HG02571 (cell line): ENCODE results near the gene DNAAF3.
A peak's percentile ranks its signal among the peaks of the same experiment; 100 is the strongest.

Source experiments
- ATAC-seq: cut with Tn5 transposase; IDR thresholded peaks from one replicate; pipeline ENCODE4 v1.9.1; 2021; ENCODE audit warnings: mild to moderate bottlenecking, moderate library complexity; ENCODE audit not compliant: unreplicated experiment

The DNAAF3 gene

DNA sequence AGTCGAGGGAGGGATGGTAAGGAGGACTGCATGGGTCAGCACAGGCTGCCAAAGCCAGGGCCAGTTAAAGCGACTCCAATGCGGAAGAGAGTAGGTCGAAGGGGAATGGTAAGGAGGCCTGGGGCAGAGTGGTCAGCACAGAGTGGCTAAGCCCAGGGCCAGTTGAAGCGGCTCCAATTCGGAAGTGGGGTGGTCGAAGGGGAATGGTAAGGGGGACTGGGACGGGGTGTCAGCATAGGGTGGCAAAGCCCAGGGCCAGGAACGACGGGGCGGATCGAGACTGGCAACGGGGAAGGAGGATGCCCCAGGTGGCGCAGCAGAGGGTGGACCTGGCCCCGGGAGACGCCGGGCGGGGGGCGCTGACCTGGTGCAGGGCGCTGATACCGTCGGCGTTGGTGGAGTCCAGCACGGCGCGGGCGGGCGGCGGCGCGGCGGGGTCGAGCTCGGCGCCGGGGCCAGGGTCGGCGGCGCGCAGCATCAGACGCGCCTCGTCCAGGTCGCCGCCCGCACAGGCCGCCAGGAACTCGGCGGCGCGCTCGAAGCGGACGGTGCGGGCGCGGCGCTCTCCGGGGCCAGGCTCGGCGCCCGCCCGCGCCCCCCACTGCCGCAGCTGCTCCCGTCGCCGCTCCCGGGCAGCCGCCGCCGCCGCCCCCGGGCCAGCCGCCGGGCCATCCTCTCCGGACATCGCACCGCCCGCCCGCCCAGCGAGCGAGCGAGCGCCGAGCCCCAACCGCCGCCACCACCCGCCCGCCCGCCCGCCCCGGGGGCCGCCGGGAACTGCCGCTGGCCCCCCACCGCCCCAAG, 49.4 kb downstream of the DNAAF3 start, which contains the start of gene PPP1R12C:
Gene PPP1R12C, minus strand, starts transcription at position 779 of the 804 bp plus-strand sequence. Its CDS starts 94 bp downstream, at position 685.
- ATAC-seq = peak; percentile 5

DNA sequence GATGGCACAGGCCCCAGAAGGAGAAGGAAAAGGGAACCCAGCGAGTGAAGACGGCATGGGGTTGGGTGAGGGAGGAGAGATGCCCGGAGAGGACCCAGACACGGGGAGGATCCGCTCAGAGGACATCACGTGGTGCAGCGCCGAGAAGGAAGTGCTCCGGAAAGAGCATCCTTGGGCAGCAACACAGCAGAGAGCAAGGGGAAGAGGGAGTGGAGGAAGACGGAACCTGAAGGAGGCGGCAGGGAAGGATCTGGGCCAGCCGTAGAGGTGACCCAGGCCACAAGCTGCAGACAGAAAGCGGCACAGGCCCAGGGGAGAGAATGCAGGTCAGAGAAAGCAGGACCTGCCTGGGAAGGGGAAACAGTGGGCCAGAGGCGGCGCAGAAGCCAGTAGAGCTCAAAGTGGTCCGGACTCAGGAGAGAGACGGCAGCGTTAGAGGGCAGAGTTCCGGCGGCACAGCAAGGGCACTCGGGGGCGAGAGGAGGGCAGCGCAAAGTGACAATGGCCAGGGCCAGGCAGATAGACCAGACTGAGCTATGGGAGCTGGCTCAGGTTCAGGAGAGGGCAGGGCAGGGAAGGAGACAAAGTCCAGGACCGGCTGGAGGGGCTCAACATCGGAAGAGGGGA, 50.1 kb downstream of the DNAAF3 start:
- ATAC-seq = no peak

DNA sequence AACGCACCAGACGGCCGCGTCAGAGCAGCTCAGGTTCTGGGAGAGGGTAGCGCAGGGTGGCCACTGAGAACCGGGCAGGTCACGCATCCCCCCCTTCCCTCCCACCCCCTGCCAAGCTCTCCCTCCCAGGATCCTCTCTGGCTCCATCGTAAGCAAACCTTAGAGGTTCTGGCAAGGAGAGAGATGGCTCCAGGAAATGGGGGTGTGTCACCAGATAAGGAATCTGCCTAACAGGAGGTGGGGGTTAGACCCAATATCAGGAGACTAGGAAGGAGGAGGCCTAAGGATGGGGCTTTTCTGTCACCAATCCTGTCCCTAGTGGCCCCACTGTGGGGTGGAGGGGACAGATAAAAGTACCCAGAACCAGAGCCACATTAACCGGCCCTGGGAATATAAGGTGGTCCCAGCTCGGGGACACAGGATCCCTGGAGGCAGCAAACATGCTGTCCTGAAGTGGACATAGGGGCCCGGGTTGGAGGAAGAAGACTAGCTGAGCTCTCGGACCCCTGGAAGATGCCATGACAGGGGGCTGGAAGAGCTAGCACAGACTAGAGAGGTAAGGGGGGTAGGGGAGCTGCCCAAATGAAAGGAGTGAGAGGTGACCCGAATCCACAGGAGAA, 50.9 kb downstream of the DNAAF3 start:
- ATAC-seq = no peak

DNA sequence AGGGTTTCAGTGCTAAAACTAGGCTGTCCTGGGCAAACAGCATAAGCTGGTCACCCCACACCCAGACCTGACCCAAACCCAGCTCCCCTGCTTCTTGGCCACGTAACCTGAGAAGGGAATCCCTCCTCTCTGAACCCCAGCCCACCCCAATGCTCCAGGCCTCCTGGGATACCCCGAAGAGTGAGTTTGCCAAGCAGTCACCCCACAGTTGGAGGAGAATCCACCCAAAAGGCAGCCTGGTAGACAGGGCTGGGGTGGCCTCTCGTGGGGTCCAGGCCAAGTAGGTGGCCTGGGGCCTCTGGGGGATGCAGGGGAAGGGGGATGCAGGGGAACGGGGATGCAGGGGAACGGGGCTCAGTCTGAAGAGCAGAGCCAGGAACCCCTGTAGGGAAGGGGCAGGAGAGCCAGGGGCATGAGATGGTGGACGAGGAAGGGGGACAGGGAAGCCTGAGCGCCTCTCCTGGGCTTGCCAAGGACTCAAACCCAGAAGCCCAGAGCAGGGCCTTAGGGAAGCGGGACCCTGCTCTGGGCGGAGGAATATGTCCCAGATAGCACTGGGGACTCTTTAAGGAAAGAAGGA, 51.8 kb downstream of the DNAAF3 start:
- no peak for ATAC-seq

DNA sequence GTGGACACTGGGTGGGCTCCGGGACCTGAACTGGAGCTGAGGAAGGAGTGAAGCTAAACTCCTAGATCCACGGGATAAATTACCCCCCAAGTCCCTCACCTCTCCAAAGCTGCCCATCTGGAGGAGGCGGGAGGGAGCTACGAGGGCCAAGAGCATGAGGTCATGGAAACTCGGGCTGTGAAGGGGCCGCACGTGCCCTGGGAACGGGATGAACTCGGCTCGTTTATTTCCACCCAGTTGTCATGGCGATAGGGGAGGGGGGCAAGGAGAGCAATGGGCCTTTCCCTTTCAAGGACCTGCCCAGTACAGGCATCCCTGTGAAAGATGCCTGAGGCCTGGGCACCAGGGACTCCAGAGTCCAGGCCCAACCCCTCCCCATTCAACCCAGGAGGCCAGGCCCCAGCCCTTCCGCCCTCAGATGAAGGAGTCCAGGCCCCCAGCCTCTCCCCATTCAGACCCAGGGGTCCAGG, 52.8 kb downstream of the DNAAF3 start:
- ATAC-seq = no peak

DNA sequence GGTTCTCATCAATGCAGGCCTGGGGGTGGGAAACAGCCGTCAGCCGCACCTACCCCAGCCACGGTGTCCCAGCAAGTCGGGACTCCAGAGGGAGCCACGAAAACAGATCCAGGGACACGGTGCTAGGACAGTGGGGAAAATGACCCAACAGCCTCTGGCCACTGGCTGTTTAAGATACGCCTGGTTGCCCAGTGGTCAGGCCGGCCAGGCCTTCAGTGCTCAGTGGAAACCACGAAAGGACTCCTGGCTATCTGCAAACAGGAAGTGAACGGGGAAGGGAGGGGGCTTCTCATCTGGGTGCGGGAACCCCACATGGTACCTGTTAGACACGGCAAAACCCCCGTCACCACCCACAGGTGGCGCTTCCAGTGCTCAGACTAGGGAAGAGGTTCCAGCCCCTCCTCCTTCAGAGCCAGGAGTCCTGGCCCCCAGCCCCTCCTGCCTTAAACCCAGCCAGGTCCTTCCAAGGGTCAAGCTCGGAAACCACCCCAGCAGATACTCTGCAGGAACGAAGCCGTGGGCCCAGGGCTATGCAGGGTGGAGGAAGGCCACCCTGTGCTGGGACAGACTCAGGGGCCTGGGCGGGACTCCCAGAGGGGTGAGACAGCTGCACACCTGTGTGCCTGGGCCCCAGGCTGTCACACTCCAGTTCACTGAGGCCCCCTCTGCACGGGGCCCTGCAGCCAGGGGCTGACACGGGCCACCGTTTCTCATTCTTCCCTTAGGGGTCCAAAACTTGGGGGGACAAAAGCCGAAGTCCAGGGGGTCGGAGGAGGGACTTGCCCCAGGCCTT, 53.4 kb downstream of the DNAAF3 start:
- ATAC-seq = no peak

DNA sequence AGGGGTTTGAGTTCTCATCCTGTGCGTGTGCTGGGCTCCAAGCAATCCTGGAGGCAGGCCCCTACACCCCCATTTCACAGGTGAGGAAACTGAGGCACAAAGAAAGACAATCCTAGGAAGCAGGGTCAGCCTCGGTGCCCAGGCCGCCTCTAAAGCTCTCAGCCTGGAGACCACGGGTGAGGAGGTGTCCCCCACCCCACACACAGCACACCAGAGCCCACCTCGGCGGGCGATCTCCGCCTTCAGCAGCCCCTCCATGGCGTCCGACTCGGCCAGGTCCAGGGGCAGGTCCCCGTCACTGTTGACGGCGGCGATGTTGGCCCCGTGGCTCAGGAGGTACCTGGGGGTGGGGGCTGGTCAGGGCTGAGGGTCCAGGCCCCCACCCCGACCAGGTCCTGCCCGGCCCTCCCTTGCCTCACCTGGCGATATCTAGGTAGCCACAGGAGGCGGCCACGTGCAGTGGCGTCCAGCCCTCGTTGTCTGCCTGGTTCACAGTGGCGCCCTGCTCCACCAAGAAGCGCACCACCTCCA, 54.1 kb downstream of the DNAAF3 start:
- ATAC-seq = no peak

DNA sequence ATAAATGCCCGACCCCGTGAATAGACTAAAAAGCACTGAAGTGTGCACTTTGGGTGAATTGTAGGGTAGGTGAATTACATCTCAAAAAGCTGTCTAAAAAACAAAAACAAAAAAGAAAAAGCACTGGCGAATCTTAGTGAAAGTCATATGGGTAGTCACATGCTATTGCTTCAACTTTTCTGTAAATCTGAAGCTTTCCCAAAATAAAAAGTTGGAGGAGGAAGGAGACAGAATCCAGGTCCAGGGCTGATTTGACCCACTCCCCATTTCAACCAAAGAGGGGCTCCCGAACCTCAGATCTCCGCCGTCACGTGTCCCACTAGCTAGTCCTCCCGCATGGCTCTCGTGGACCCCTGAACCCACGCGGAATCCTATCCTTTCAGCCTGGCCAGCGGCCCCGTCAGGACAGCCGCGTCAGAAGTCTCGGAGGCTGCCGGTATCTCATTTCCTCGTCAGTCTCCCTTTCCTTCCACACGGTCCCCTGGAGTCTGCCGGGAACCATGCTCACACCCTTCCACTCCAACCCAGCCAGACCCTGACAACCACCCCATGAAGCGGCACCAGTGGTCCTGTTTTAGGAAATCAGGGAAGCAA, 55.1 kb downstream of the DNAAF3 start:
- ATAC-seq = no peak

DNA sequence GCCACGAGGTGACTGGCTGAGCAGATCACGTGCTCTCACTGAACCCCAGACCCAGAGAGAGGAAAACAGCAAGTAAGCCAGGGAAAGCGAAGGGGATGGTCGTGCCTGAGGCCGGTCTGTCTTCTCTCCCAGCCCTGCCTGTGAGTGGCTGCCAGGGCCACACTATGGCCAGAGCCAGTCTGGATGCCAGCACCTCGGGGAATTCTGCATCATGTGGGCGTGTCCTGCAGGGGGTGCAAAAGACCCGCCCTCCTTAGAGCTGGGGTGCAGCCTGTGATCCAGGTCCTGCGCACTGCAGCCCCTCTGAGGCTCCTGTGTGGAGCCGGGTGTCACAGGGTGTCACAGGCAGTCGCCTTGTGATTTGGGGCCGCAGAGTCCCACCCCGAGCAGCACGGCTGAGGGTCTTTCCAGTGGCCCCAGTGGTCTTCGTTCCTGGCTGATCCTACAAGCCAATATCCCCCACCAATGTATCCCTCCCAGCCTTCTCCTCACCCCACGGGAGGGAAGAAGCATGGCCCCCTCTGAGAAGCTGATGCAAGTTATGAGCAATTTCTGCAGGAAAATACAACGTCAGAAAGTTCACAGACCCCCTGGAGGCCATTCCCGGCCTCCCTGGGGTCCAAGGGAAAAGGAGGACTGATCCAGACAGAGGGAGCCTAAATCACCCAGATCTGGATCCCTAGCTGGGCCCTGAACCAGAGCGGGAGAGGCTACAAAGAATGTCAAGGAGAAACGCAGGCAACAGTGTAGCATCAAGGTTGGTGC, 56.7 kb downstream of the DNAAF3 start:
- ATAC-seq = no peak
